Measurements from ENCODE around the gene BPI.
"Not testable (repeated sequence)": the region's sequence is repeated elsewhere in the genome, so short reads cannot be mapped to it uniquely, and the experiment has no call there.

Gene BPI

GRCh38 chr20:38377039-38377685 is 73.2 kb downstream of the BPI start:
- no peak overlapping the region for H3K4me3 Mint-ChIP-seq
- no peak for DNase-seq (ENCODE audit: low spot score in 2 of 2)

GRCh38 chr20:38377838-38378237 is 73.9 kb downstream of the BPI start:
- not testable (repeated sequence) for H3K4me1 Mint-ChIP-seq, H3K36me3 Mint-ChIP-seq

More at GRCh38 chr20:38377039-38377685, 73.2 kb downstream of the BPI start:
- H3K27ac Mint-ChIP-seq = no peak overlapping the region
- H3K36me3 Mint-ChIP-seq = no peaks in the 10 kb centered on the region
- H3K4me1 Mint-ChIP-seq = no peaks in the 10 kb centered on the region
- no peak for ATAC-seq
- no peaks in the 10 kb centered on the region for H3K9me3 Mint-ChIP-seq

GRCh38 chr20:38383147-38383546 is 79.2 kb downstream of the BPI start:
- H3K9me3 Mint-ChIP-seq = no peaks in the 10 kb centered on the region
- H3K36me3 Mint-ChIP-seq = no peaks in the 10 kb centered on the region
- DNase-seq (ENCODE audit: low spot score in 2 of 2) = no peak
- ATAC-seq = no peak
- no peak overlapping the region for H3K4me3 Mint-ChIP-seq
- H3K4me1 Mint-ChIP-seq = no peaks in the 10 kb centered on the region
- no peak overlapping the region for H3K27ac Mint-ChIP-seq

More at GRCh38 chr20:38377838-38378237, 73.9 kb downstream of the BPI start:
- DNase-seq (ENCODE audit: low spot score in 2 of 2); H3K9me3 Mint-ChIP-seq; H3K4me3 Mint-ChIP-seq; ATAC-seq; H3K27ac Mint-ChIP-seq: not testable (repeated sequence)

- no peak for DNase-seq (ENCODE audit: low spot score in 2 of 2)
- Mint-ChIP-seq H3K9me3 (no peaks in the 10 kb centered on the region), H3K4me1 (no peaks in the 10 kb centered on the region), H3K36me3 (no peaks in the 10 kb centered on the region), H3K27ac (no peak overlapping the region), H3K4me3 (no peak overlapping the region)
- ATAC-seq = no peak
These were observed 82.0 kb downstream of the BPI start for GRCh38 chr20:38386004-38386403.

- no peak for ATAC-seq
- no peak for DNase-seq (ENCODE audit: low spot score in 2 of 2)
- Mint-ChIP-seq H3K36me3 (no peaks in the 10 kb centered on the region), H3K4me1 (no peaks in the 10 kb centered on the region), H3K4me3 (no peak overlapping the region), H3K9me3 (no peaks in the 10 kb centered on the region), H3K27ac (no peak overlapping the region)
These were observed 82.9 kb downstream of the BPI start for GRCh38 chr20:38386851-38387250.

Measured in stimulated activated effector memory CD8-positive, alpha-beta T cell treated with anti-CD3 and anti-CD28 coated beads, Interleukin-12 subunit alpha, Interleukin-12 subunit beta, amount 100 ng/mL, for 72 hours (primary cell).